Astrocyte (in vitro differentiated cells and primary cell): ENCODE measurements around the gene BSN. TPM values are rescaled to one million over a fixed set of nuclear protein-coding genes. Genes with fewer than 3 reads are reported as not detected.

Experiments
- DNase-seq: peaks from one replicate; pipeline ENCODE4 v3.0.0-alpha.2; 2010; ENCODE audit warnings: low read depth
- FAIRE-seq: peaks from 2 replicates; lab custom pipeline; 2011; peaks lifted over from hg19 to GRCh38; lab: Jason Lieb, UNC
- H2AFZ ChIP-seq: 2 replicates; pipeline ENCODE4 v1.6.0; 2012; ENCODE audit warnings: low read depth, low read length, inconsistent platforms
- H3K27ac ChIP-seq: 2 replicates; pipeline ENCODE4 v1.5.1; 2011; ENCODE audit warnings: low read depth, low read length, inconsistent platforms
- H3K27me3 ChIP-seq: 2 replicates; pipeline ENCODE4 v1.6.0; 2011; ENCODE audit warnings: low read length, inconsistent platforms; ENCODE audit not compliant: insufficient read depth
- H3K36me3 ChIP-seq: 2 replicates; pipeline ENCODE4 v1.5.1; 2011; ENCODE audit warnings: low read length, inconsistent platforms; ENCODE audit not compliant: insufficient read depth
- H3K4me1 ChIP-seq: 2 replicates; pipeline ENCODE4 v1.5.1; 2011; ENCODE audit warnings: low read length, inconsistent platforms; ENCODE audit not compliant: insufficient read depth
- H3K4me2 ChIP-seq: 2 replicates; pipeline ENCODE4 v1.6.0; 2012; ENCODE audit warnings: low read length, inconsistent platforms
- H3K4me3 ChIP-seq: 2 replicates; pipeline ENCODE4 v1.5.1; 2011; ENCODE audit warnings: low read depth, mild to moderate bottlenecking, low read length, inconsistent platforms; ENCODE audit not compliant: insufficient read depth
- H3K79me2 ChIP-seq: 2 replicates; pipeline ENCODE4 v1.6.0; 2012; ENCODE audit warnings: mild to moderate bottlenecking, low read length, inconsistent platforms; ENCODE audit not compliant: insufficient read depth
- H3K9ac ChIP-seq: 2 replicates; pipeline ENCODE4 v1.6.0; 2012; ENCODE audit warnings: mild to moderate bottlenecking, low read length, inconsistent platforms
- H3K9me3 ChIP-seq: 2 replicates; pipeline ENCODE4 v1.5.1; 2012; ENCODE audit warnings: low read depth, mild to moderate bottlenecking, low read length, inconsistent platforms; ENCODE audit not compliant: insufficient read depth
- H4K20me1 ChIP-seq: 2 replicates; pipeline ENCODE4 v1.6.0; 2012; ENCODE audit warnings: low read length, inconsistent platforms; ENCODE audit not compliant: insufficient read depth
- H3K27ac Mint-ChIP-seq: one replicate; pipeline ENCODE4 v1.8.0; 2021; ENCODE audit warnings: mild to moderate bottlenecking, mixed read lengths; ENCODE audit not compliant: unreplicated experiment
- H3K27me3 Mint-ChIP-seq: one replicate; pipeline ENCODE4 v1.8.0; 2021; ENCODE audit warnings: low read depth, mixed read lengths; ENCODE audit not compliant: unreplicated experiment
- H3K36me3 Mint-ChIP-seq: one replicate; pipeline ENCODE4 v1.8.0; 2021; ENCODE audit warnings: low read depth, mixed read lengths; ENCODE audit not compliant: unreplicated experiment
- H3K4me1 Mint-ChIP-seq: one replicate; pipeline ENCODE4 v1.8.0; 2021; ENCODE audit warnings: low read depth, mixed read lengths; ENCODE audit not compliant: unreplicated experiment
- H3K4me3 Mint-ChIP-seq: one replicate; pipeline ENCODE4 v1.8.0; 2021; ENCODE audit warnings: mild to moderate bottlenecking, moderate library complexity, mixed read lengths; ENCODE audit not compliant: unreplicated experiment
- H3K9me3 Mint-ChIP-seq: one replicate; pipeline ENCODE4 v1.8.0; 2021; ENCODE audit warnings: mild to moderate bottlenecking, mixed read lengths; ENCODE audit not compliant: unreplicated experiment
- CTCF ChIP-seq: IDR thresholded peaks from 2 replicates; pipeline ENCODE4 v1.5.1; 2011; ENCODE audit warnings: low read depth, mild to moderate bottlenecking, inconsistent platforms, low read length, moderate library complexity; ENCODE audit not compliant: insufficient read depth
- EZH2 ChIP-seq: IDR thresholded peaks from 2 replicates; pipeline ENCODE4 v1.6.1; 2012; ENCODE audit warnings: mild to moderate bottlenecking, low read length, inconsistent platforms; ENCODE audit not compliant: insufficient read depth
- total RNA-seq: library from RNA; stranded (reverse); gene quantifications from 2 replicates; pipeline ENCODE4 v1.2.1, GENCODE V29; 2021

BSN gene
- total RNA-seq, 1 donor from 2014 or later = 0.86 TPM

GRCh38 chr3:49662720-49663413, 108.6 kb downstream of the BSN start:
- no peak for TF ChIP-seq CTCF
- TF ChIP-seq EZH2 = no peak
- no peaks in the 10 kb centered on the region for H3K36me3 ChIP-seq
- peaks cover 3% of the 10 kb centered on the region for H3K4me1 Mint-ChIP-seq
- no peaks in the 10 kb centered on the region for H3K27me3 ChIP-seq
- H3K79me2 ChIP-seq = no peaks in the 10 kb centered on the region
- H3K27ac Mint-ChIP-seq = no peak overlapping the region
- no peaks in the 10 kb centered on the region for H3K9me3 ChIP-seq
- no peak overlapping the region for H3K4me3 Mint-ChIP-seq
- no peak overlapping the region for H3K9ac ChIP-seq
- FAIRE-seq (no peak), DNase-seq (no peak)
- no peak overlapping the region for H2AFZ ChIP-seq
- peaks cover 18% of the 10 kb centered on the region for H3K27me3 Mint-ChIP-seq
- H3K27ac ChIP-seq = no peak overlapping the region
- no peaks in the 10 kb centered on the region for H3K4me1 ChIP-seq
- H4K20me1 ChIP-seq = no peaks in the 10 kb centered on the region
- no peaks in the 10 kb centered on the region for H3K9me3 Mint-ChIP-seq
- peaks cover 2% of the 10 kb centered on the region for H3K36me3 Mint-ChIP-seq
- no peak overlapping the region for H3K4me3 ChIP-seq
- H3K4me2 ChIP-seq = no peak overlapping the region

- H3K4me2 ChIP-seq = no peak overlapping the region
- Mint-ChIP-seq H3K4me3 (no peak overlapping the region), H3K36me3 (peaks cover 2% of the 10 kb centered on the region), H3K27ac (no peak overlapping the region), H3K9me3 (no peaks in the 10 kb centered on the region), H3K27me3 (peaks cover 11% of the 10 kb centered on the region), H3K4me1 (peaks cover 11% of the 10 kb centered on the region)
- no peak for TF ChIP-seq EZH2
- no peak for TF ChIP-seq CTCF
- no peaks in the 10 kb centered on the region for H4K20me1 ChIP-seq
- no peaks in the 10 kb centered on the region for H3K79me2 ChIP-seq
- no peaks in the 10 kb centered on the region for H3K27me3 ChIP-seq
- DNase-seq (no peak), FAIRE-seq (no peak)
- H3K9ac ChIP-seq = no peak overlapping the region
- H3K4me1 ChIP-seq = peaks cover 7% of the 10 kb centered on the region
- no peak overlapping the region for H2AFZ ChIP-seq
- H3K9me3 ChIP-seq = no peaks in the 10 kb centered on the region
- H3K4me3 ChIP-seq = no peak overlapping the region
- no peak overlapping the region for H3K27ac ChIP-seq
- H3K36me3 ChIP-seq = no peaks in the 10 kb centered on the region
Measured at GRCh38 chr3:49663831-49664230, 109.6 kb downstream of the BSN start.

GRCh38 chr3:49664300-49664699, 110.0 kb downstream of the BSN start:
- H3K4me1 ChIP-seq = peaks cover 12% of the 10 kb centered on the region
- H3K36me3 ChIP-seq = no peaks in the 10 kb centered on the region
- peaks cover 2% of the 10 kb centered on the region for H3K36me3 Mint-ChIP-seq
- H3K4me2 ChIP-seq = no peak overlapping the region
- no peak overlapping the region for H3K27ac Mint-ChIP-seq
- H3K9me3 ChIP-seq = no peaks in the 10 kb centered on the region
- H3K27me3 Mint-ChIP-seq = peaks cover 8% of the 10 kb centered on the region
- DNase-seq = no peak
- no peak overlapping the region for H3K4me3 ChIP-seq
- no peak overlapping the region for H3K27ac ChIP-seq
- no peak for TF ChIP-seq EZH2
- no peak overlapping the region for H3K4me3 Mint-ChIP-seq
- H3K79me2 ChIP-seq = no peaks in the 10 kb centered on the region
- H3K27me3 ChIP-seq = no peaks in the 10 kb centered on the region
- no peak for FAIRE-seq
- H3K9me3 Mint-ChIP-seq = no peaks in the 10 kb centered on the region
- no peaks in the 10 kb centered on the region for H4K20me1 ChIP-seq
- H2AFZ ChIP-seq = no peak overlapping the region
- no peak overlapping the region for H3K9ac ChIP-seq
- H3K4me1 Mint-ChIP-seq = peaks cover 16% of the 10 kb centered on the region
